Uterus (tissue), 4 donors: ENCODE results near the gene CYP2C19. TPM values are rescaled to one million over a fixed set of nuclear protein-coding genes. Genes with fewer than 3 reads are reported as not detected.

Source experiments
- DNase-seq, 2 donors: peaks; one replicate each; pipeline ENCODE4 v3.0.0-alpha.2; 2019 to 2020
- H3K27ac ChIP-seq, 2 donors: fragments of 200-600 bp; sonication (generic); 1 replicate in 1 of 2; 2 replicates in 1 of 2; pipeline ENCODE4 v1.5.1; 2016 to 2018
- H3K27me3 ChIP-seq, 2 donors: fragments of 200-600 bp; sonication (generic); one replicate each; pipeline ENCODE4 v1.5.1; 2018 to 2019; ENCODE audit warnings: control low read depth in 1 of 2
- H3K36me3 ChIP-seq, 2 donors: fragments of 200-600 bp; sonication (generic); one replicate each; pipeline ENCODE4 v1.5.1; 2019; ENCODE audit warnings: control low read depth in 1 of 2
- H3K4me1 ChIP-seq, 2 donors: fragments of 200-600 bp; sonication (generic); one replicate each; pipeline ENCODE4 v1.5.1; 2018 to 2019; ENCODE audit warnings: control low read depth in 1 of 2
- H3K4me3 ChIP-seq, 2 donors: fragments of 200-600 bp; sonication (generic); 1 replicate in 1 of 2; 2 replicates in 1 of 2; pipeline ENCODE4 v1.5.1; 2018 to 2019; ENCODE audit warnings: mild to moderate bottlenecking in 1 of 2
- H3K9me3 ChIP-seq, 2 donors: fragments of 200-600 bp; sonication (generic); one replicate each; pipeline ENCODE4 v1.5.1; 2019; ENCODE audit warnings: control low read depth in 1 of 2
- CTCF ChIP-seq, 4 experiments: fragments of 200-600 bp in 2 of 4; fragments of 450-650 bp in 2 of 4; sonication (generic) in 2 of 4; IDR thresholded peaks; one replicate each; pipeline ENCODE4 v1.5.1; 2016 to 2019; ENCODE audit warnings: antibody characterized with exemption in 4 of 4, mild to moderate bottlenecking in 2 of 4, moderate library complexity in 1 of 4
- POLR2A ChIP-seq, 2 donors: fragments of 450-650 bp; IDR thresholded peaks; one replicate each; pipeline ENCODE4 v1.6.1; 2016; ENCODE audit warnings: antibody characterized with exemption in 2 of 2, mild to moderate bottlenecking in 1 of 2, moderate library complexity in 1 of 2
- intact Hi-C: fragments of 100-400 bp; cut with DNase I; formaldehyde crosslinking; loops from one replicate; pipeline ENCODE4 v1.15.1; 2023; ENCODE audit warnings: low total_unique reads
- total RNA-seq, 4 donors: library from RNA; depleted of rRNA in 3 of 4; stranded (reverse); fragments of >200 nt in 3 of 4; gene quantifications; one replicate each; pipeline versions ENCODE4 v1.1.0 to v1.2.4, GENCODE V29; 2014 to 2023
- donor health status: DM: yes; HTN: yes; CAD: no.

CYP2C19 gene
- total RNA-seq, 4 donors from 2014 or later: 0.14 TPM; not detected in 3

DNA sequence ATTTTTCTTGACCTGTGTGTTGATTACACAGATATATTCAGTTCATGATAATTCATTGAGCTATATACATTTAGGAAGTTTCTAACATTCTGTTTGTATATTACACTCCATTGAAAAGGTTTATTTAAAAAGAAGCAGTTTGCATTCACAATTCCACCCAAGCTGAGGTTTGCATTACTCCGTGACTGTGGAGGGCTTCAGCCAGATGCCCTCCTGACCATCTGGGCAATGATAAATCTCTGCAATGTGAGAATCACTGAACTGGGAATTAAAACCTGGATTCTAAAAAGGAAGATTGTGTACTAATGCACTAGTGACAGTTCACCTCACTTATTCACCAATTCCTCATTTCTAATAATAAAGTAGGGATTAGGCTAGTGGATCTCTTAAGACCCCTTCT lies 139.6 kb downstream of the CYP2C19 start:
- H3K36me3 ChIP-seq: no peaks in the 10 kb centered on the region
- intact Hi-C loops: no loop called here
- no peak for TF ChIP-seq CTCF (IDR thresholded peaks at IDR 0.05)
- TF ChIP-seq POLR2A (IDR thresholded peaks at IDR 0.05): no peak

GRCh38 chr10:94902570-94902969 lies 140.1 kb downstream of the CYP2C19 start:
- no peak for DNase-seq
- Histone ChIP-seq H3K27me3 (no peaks in the 10 kb centered on the region), H3K4me3 (no peak overlapping the region), H3K4me1 (no peaks in the 10 kb centered on the region), H3K36me3 (no peaks in the 10 kb centered on the region), H3K27ac (no peak overlapping the region), H3K9me3 (no peaks in the 10 kb centered on the region)
- no peak for TF ChIP-seq POLR2A (IDR thresholded peaks at IDR 0.05)
- no peak for TF ChIP-seq CTCF (IDR thresholded peaks at IDR 0.05)
- intact Hi-C loops: no loop called here

More for the DNA sequence above, 139.6 kb downstream of the CYP2C19 start:
- Histone ChIP-seq H3K27ac (no peak overlapping the region), H3K4me3 (no peak overlapping the region), H3K4me1 (no peaks in the 10 kb centered on the region), H3K9me3 (no peaks in the 10 kb centered on the region), H3K27me3 (no peaks in the 10 kb centered on the region)
- no peak for DNase-seq

Other genes starting within 250 kb of the CYP2C19 start
- gene HELLS, start 216.9 kb upstream of the CYP2C19 start, total RNA-seq: 100 to 1,000 TPM in 1 of 4 donors, 10 to 100 TPM in 1, 1 to 10 TPM in 2; 1.8 to 113 (median 9.8) TPM
- not detected for gene CYP2C18, start 79.0 kb upstream of the CYP2C19 start, total RNA-seq
- not detected for gene CYP2C9, start 176.0 kb downstream of the CYP2C19 start, total RNA-seq